Thyroid gland (tissue), 4 donors: ENCODE results near the gene FBLN1.

Experiments
- CTCF ChIP-seq, 6 experiments: fragments of 200-600 bp in 3 of 6; fragments of 450-650 bp in 3 of 6; sonication (generic) in 3 of 6; IDR thresholded peaks; one replicate each; pipeline ENCODE4 v1.5.1; 2016 to 2019; ENCODE audit warnings: antibody characterized with exemption in 6 of 6, mild to moderate bottlenecking in 2 of 6, inconsistent platforms in 1 of 6, moderate library complexity in 1 of 6
- POLR2A ChIP-seq, 2 donors: fragments of 450-650 bp; IDR thresholded peaks; one replicate each; pipeline ENCODE4 v1.6.1; 2017; ENCODE audit warnings: antibody characterized with exemption in 2 of 2, mild to moderate bottlenecking in 2 of 2, moderate library complexity in 1 of 2

- TF ChIP-seq CTCF (IDR thresholded peaks at IDR 0.05) (no peak), POLR2A (IDR thresholded peaks at IDR 0.05) (no peak)
These were observed 23.6 kb downstream of the FBLN1 start for GRCh38 chr22:45526281-45526680.
